Right lobe of liver (tissue), 6 donors: ENCODE measurements around the gene EXPH5. TPM values are rescaled to one million over a fixed set of nuclear protein-coding genes. Genes with fewer than 3 reads are reported as not detected.

Source experiments
- ATAC-seq, 4 donors: fragments of 200-7000 bp; cut with Tn5 transposase; one replicate each; pipeline ENCODE4 v1.9.1; 2020; ENCODE audit warnings: mild to moderate bottlenecking in 4 of 4, moderate library complexity in 4 of 4
- DNase-seq, 3 donors: peaks; one replicate each; pipeline ENCODE4 v3.0.0-alpha.2; 2020
- H3K27ac ChIP-seq, 3 donors: fragments of 200-600 bp; one replicate each; pipeline ENCODE4 v1.8.0; 2022
- H3K27me3 ChIP-seq, 2 donors: fragments of 200-600 bp; one replicate each; pipeline ENCODE4 v1.8.0; 2022
- H3K36me3 ChIP-seq, 4 donors: fragments of 200-600 bp; sonication (generic) in 1 of 4; one replicate each; pipeline versions ENCODE4 v1.5.1 to v1.8.0; 2017 to 2022; ENCODE audit warnings: control low read depth in 1 of 4
- H3K4me1 ChIP-seq, 4 donors: fragments of 200-600 bp; sonication (generic) in 1 of 4; one replicate each; pipeline versions ENCODE4 v1.5.1 to v1.8.0; 2017 to 2022; ENCODE audit warnings: control low read depth in 1 of 4
- H3K4me3 ChIP-seq, 3 donors: fragments of 200-600 bp; one replicate each; pipeline ENCODE4 v1.8.0; 2022
- H3K9me3 ChIP-seq, 4 donors: fragments of 200-600 bp; sonication (generic) in 1 of 4; one replicate each; pipeline versions ENCODE4 v1.5.1 to v1.8.0; 2017 to 2022; ENCODE audit warnings: control low read depth in 1 of 4
- POLR2A ChIP-seq: fragments of 450-650 bp; IDR thresholded peaks from one replicate; pipeline ENCODE4 v1.6.1; 2017; ENCODE audit warnings: antibody characterized with exemption, mild to moderate bottlenecking
- whole genome bisulfite sequencing: methylation state at CpG from one replicate; pipeline ENCODE4 v1.1.6; 2018; ENCODE audit warnings: low coverage, low lambda C conversion rate; ENCODE audit not compliant: insufficient coverage; ENCODE audit errors: missing lambda C conversion rate; 5-methylcytosine and 5-hydroxymethylcytosine counted together
- intact Hi-C, 2 donors: fragments of 100-400 bp; cut with DNase I; formaldehyde crosslinking; loops; one replicate each; pipeline versions ENCODE4 v1.11.2 to v1.14.1; 2022
- total RNA-seq, 6 experiments: library from RNA; depleted of rRNA in 2 of 6; stranded (reverse); fragments of >200 nt in 2 of 6; fragmentation: NEBNext Ultra II Directional in 3 of 6; extraction: Animal tissue kit (Norgen Biotek cat#: 25700) in 3 of 6; gene quantifications; one replicate each; pipeline versions ENCODE4 v1.1.0 to v1.2.4, GENCODE V29; 2016 to 2023
- TF ChIP-seq, protein P1 (sequence below), 4 donors: fragments of 200-600 bp in 3 of 4; fragments of 450-650 bp in 1 of 4; IDR thresholded peaks; one replicate each; pipeline versions ENCODE4 v1.5.1 to v1.8.0; 2016 to 2022; ENCODE audit warnings: antibody characterized with exemption in 4 of 4, mild to moderate bottlenecking in 2 of 4
- donor health status: DM: no; HTN: yes; CAD: no.
- donor health status: DM: no; HTN: no; CAD: no.
- donor health status: DM: no; HTN: no; CAD: no.
- donor health status: DM: no; HTN: yes; CAD: no.
- donor health status: DM: no; HTN: yes; CAD: no.

EXPH5 gene
- total RNA-seq, 6 experiments from 2014 or later: 8.3 to 12.4 (median 10.2) TPM

DNA sequence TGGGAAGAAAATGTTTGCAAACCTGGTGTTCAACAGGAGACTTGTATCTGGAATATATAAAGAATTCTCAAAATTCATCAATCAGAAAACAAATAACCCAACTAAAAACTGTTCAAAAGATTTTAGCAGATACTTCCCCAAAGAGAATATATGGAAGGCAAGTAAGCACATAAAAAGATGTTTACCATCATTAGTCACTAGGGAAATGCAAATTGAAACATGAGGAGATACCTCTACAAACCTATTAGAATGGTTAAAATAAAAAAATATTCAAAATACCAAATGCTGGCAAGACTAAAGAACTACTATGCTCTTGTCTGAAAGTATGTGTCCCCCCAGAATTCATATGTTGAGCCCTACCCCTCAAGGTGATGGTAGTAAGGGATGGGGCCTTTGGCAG lies 8.6 kb downstream of the EXPH5 start:
- no peaks in the 10 kb centered on the region for H3K9me3 ChIP-seq
- H3K27ac ChIP-seq: no peak overlapping the region
- H3K36me3 ChIP-seq: no peaks in the 10 kb centered on the region
- DNase-seq: no peak
- H3K27me3 ChIP-seq: no peaks in the 10 kb centered on the region
- intact Hi-C loops: no loop called here
- H3K4me1 ChIP-seq: no peaks in the 10 kb centered on the region
- no peak for ATAC-seq
- TF ChIP-seq, protein P1, sequence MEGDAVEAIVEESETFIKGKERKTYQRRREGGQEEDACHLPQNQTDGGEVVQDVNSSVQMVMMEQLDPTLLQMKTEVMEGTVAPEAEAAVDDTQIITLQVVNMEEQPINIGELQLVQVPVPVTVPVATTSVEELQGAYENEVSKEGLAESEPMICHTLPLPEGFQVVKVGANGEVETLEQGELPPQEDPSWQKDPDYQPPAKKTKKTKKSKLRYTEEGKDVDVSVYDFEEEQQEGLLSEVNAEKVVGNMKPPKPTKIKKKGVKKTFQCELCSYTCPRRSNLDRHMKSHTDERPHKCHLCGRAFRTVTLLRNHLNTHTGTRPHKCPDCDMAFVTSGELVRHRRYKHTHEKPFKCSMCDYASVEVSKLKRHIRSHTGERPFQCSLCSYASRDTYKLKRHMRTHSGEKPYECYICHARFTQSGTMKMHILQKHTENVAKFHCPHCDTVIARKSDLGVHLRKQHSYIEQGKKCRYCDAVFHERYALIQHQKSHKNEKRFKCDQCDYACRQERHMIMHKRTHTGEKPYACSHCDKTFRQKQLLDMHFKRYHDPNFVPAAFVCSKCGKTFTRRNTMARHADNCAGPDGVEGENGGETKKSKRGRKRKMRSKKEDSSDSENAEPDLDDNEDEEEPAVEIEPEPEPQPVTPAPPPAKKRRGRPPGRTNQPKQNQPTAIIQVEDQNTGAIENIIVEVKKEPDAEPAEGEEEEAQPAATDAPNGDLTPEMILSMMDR (IDR thresholded peaks at IDR 0.05): no peak
- no peak for TF ChIP-seq POLR2A
- no peak overlapping the region for H3K4me3 ChIP-seq

DNA sequence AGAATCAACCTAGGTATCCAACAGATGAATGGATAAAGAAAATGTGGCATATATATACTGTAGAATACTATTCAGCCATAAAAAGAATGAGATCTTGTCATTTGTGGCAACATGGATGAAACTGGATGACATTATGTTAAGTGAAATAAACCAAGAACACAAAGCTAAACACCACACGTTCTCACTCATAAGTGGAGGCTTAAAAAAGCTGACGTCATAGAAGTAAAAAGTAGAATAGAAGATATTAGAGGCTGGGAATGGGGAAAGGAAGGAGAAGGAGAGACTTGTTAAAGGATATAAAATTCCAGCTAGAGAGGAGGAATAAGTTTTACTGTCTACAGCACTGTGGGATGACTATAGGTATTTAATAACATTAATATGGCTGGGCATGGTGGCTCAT lies 12.9 kb downstream of the EXPH5 start:
- no peaks in the 10 kb centered on the region for H3K36me3 ChIP-seq
- TF ChIP-seq, protein P1 (IDR thresholded peaks at IDR 0.05): no peak
- TF ChIP-seq POLR2A: no peak
- H3K4me1 ChIP-seq: no peaks in the 10 kb centered on the region
- H3K27me3 ChIP-seq: no peaks in the 10 kb centered on the region
- H3K9me3 ChIP-seq: no peaks in the 10 kb centered on the region
- ATAC-seq: no peak
- WGBS: 100% methylated on average over 2 of the region's 2 CpGs
- no peak overlapping the region for H3K4me3 ChIP-seq
- no peak for DNase-seq
- no peak overlapping the region for H3K27ac ChIP-seq
- intact Hi-C loops: no loop called here

GRCh38 chr11:108580043-108580442 lies 13.5 kb downstream of the EXPH5 start:
- no peaks in the 10 kb centered on the region for H3K27me3 ChIP-seq
- H3K4me3 ChIP-seq: no peak overlapping the region
- DNase-seq: no peak
- no peaks in the 10 kb centered on the region for H3K9me3 ChIP-seq
- no peak for ATAC-seq
- no peaks in the 10 kb centered on the region for H3K4me1 ChIP-seq
- intact Hi-C loops: no loop called here
- TF ChIP-seq, protein P1 (IDR thresholded peaks at IDR 0.05): no peak
- TF ChIP-seq POLR2A: no peak
- H3K36me3 ChIP-seq: no peaks in the 10 kb centered on the region
- H3K27ac ChIP-seq: no peak overlapping the region

DNA sequence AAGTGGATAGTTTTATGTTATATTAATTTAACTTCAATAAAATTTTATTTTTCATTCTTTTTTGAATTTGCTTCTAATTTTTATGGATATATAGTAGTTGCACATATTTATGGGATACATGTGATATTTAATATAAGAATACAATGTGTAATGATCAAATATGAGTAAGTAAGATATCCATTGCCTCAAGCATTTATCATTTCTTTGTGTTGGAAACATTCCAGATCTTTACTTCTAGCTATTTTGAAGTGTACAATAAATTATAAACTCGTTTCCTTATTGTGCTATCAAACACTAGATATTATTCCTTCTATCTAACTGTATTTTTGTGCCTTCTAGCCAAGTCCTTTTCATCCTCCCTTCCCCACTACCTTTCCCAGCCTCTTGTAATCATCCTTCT lies 17.0 kb downstream of the EXPH5 start:
- no peak for DNase-seq
- Histone ChIP-seq H3K4me3 (no peak overlapping the region), H3K27me3 (no peaks in the 10 kb centered on the region), H3K9me3 (no peaks in the 10 kb centered on the region), H3K27ac (no peak overlapping the region), H3K4me1 (peaks cover 0 to 13% (median 3%) of the 10 kb centered on the region in 4 donors), H3K36me3 (no peaks in the 10 kb centered on the region)
- intact Hi-C loops: no loop called here
- WGBS: 63% methylated on average over 1 of the region's 1 CpG
- no peak for ATAC-seq
- TF ChIP-seq, protein P1 (IDR thresholded peaks at IDR 0.05): no peak
- no peak for TF ChIP-seq POLR2A

- peaks cover 0 to 20% (median 3%) of the 10 kb centered on the region in 4 donors for H3K4me1 ChIP-seq
- H3K27ac ChIP-seq: no peak overlapping the region
- H3K9me3 ChIP-seq: no peaks in the 10 kb centered on the region
- ATAC-seq (no peak), DNase-seq (no peak)
- WGBS: 90% methylated on average over 4 of the region's 4 CpGs
- H3K27me3 ChIP-seq: no peaks in the 10 kb centered on the region
- no peak overlapping the region for H3K4me3 ChIP-seq
- intact Hi-C loops: no loop called here
- TF ChIP-seq, protein P1 (IDR thresholded peaks at IDR 0.05): no peak
- H3K36me3 ChIP-seq: no peaks in the 10 kb centered on the region
These were observed 18.9 kb downstream of the EXPH5 start for GRCh38 chr11:108574675-108575074.
